Keratinocyte (primary cell): ENCODE results near the gene EID2B.

Source experiments
- CTCF ChIP-seq, 3 experiments: IDR thresholded peaks in 1 of 3; conservative IDR thresholded peaks in 1 of 3; optimal IDR thresholded peaks in 1 of 3; 2 replicates in 2 of 3; 3 replicates in 1 of 3; pipeline versions ENCODE3 to v1.5.1; 2011; ENCODE audit warnings: low read length in 3 of 3, mild to moderate bottlenecking in 3 of 3, moderate library complexity in 2 of 3, control low read depth in 1 of 3, inconsistent platforms in 1 of 3; ENCODE audit not compliant: insufficient read depth in 2 of 3; ENCODE audit errors: extremely low read depth in 1 of 3
- EZH2 ChIP-seq: IDR thresholded peaks from one replicate; pipeline ENCODE4 v1.6.1; 2012; ENCODE audit warnings: inconsistent platforms, mild to moderate bottlenecking, low read length, moderate library complexity

DNA sequence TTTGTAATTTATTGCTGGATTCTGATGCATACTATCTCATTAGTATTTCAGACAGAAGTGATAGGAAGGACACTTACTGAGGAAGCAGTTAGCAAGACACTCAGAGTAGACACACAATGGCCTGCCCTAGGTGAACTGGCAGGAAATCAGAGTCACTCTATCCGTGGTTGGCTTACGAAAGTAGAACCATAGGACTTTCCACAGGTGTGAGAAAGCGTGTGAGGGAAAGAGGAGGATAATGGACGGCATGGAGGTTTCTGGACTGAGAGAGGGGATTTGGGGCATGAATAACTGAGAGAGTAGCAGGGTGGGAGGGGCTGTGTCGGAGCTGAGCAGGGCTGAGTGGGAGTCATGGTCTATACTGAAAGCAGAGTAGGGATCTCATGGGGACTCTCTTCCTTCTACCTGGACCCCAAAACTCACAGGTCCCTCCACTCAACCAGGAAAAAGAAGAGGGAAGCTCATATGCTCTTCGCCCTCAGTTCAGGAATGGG, 26.0 kb upstream of the EID2B start:
- no peak for TF ChIP-seq CTCF (optimal IDR thresholded peaks at IDR 0.05 in 1 of 3, IDR thresholded peaks at IDR 0.05 in 1 of 3, conservative IDR thresholded peaks at IDR 0.05 in 1 of 3; ENCODE audit: extremely low read depth in 1 of 3, insufficient read depth in 2 of 3, low read length in 3 of 3)
- TF ChIP-seq EZH2, result no peak
